HPDE6-E6E7 (cell line): ENCODE data around the gene SCLY.

ENCODE experiments used
- DNase-seq: peaks from one replicate; pipeline ENCODE4 v3.0.0; 2011; ENCODE audit warnings: missing footprints; ENCODE audit errors: extremely low spot score

The SCLY gene

DNA sequence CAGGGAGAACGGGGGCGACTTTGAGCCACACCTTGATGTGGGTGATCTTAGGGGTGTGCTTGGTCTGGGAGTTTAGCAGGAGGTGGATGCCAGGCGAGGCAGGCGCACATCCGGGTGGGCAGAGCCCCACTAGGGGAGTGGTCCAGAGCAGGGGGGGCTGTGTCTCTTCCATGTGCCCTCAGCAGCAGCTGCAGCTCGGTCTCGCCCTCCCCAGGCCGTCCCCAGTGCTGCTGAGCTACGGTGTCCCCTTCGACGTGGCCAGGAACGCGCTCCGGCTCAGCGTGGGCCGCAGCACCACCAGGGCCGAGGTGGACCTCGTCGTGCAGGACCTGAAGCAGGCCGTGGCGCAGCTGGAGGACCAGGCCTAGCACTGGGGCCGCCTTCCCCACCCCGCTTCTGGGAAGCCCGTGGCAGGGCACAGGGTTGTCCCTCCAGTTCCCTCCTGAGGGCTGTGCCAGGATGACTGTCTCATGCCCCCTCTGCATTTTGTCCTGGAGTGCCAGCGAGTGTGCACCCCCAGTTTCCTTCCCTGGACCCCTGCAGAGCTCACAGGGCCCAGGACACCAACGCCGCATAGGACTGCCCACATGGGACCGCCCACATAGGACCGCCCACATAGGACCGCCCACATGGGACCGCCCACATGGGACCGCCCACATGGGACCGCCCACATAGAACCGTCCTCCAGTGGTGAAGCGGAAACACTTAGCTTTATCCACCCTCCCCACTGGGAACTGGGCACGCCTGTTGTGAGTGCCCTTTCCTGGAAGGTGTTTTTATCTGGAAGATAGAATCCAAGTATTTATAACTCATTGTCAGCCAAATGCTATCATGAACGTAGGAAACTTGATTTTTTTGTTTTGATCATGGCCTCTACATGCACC, 37.4 kb downstream of the SCLY start:
- DNase-seq, result peak; percentile 60

DNA sequence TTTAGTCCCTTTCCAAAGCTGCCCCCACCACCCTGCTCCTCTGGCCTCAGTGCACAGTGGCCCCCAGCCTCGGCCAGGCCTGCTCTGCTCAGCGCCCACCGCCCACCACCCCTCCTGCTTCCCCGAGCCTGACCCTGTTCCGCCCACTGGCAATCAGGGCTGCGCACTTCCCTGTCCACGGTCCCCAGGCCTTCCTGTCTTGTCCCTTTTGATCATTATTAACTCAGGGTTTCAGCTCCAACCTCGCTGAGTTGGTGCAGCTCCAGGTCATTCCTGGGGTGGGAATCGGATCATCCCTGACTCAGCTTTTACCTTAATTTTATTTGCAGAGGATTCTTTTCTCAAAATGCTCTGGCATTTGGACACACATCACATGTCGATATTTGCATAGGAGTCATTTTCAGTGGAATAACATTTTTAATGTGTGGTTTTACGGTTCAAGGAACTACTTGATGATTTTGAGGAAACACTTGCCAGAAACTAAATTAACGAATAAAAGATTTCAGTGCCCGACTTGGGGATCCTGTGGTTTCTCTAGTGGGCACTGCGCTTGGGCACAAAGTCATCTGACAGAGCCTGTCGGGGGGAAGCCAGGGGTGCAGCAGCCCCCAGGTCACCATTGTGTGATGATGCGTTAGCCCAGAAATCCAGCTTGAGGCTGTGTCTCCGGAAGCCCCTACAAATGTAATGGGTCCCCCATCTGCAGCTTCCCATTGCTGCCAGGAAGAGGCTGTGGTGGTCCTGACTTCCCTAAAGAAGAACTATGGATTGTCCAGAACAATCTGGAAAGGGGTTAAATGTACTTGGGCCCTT, 38.3 kb downstream of the SCLY start:
- no peak for DNase-seq

DNA sequence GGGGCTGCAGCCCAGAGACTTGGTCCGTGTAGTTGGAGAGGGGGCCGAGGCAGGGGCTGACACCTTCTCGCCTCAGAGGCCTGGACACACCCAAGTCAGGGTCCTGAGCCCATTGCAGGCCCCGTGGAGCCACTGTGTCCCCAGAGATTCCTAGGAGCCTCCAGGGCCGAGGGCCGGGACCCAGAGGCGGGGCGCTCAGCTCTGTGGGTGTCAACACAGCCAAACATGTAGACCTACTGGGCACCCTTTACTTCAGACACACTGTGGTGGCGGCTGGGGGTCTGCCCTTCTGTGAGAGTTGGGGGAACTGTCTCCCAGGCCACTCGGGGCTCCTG, 38.9 kb downstream of the SCLY start:
- DNase-seq, result no peak

DNA sequence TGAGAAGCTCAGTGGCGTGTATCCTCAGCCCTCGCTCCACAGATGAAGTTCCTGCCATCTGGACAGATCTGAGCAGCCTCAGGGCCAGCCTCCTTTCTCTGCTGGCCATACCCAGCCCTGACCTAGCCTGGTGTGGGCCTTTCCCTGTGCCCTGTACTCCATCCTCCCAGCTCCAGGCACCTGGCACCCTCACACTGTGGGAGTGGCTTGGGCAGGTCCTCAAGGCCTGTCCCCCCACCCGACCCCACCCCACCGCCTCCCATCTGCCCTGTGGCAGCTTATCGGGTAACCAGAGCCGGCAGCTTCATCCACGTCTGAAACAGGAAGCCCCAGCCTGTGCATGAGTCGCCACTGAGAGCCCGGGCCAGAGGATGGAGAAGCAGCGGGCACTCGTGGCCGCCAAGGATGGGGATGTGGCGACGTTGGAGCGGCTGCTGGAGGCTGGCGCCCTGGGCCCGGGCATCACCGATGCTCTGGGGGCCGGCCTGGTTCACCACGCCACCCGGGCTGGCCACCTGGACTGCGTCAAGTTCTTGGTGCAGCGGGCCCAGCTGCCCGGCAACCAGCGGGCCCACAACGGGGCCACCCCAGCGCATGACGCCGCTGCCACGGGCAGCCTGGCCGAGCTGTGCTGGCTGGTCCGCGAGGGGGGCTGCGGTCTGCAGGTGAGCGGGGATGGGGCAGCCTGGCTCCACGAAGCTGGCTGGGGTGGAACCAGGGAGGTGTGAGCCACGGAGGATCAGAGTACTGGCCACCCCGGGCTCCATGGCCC, 39.4 kb downstream of the SCLY start, which contains the start of gene ESPNL:
Gene ESPNL (plus strand): TSS at position 292 of the 772 bp plus-strand sequence. CDS start 80 bp downstream, at position 372.
- DNase-seq, result no peak

DNA sequence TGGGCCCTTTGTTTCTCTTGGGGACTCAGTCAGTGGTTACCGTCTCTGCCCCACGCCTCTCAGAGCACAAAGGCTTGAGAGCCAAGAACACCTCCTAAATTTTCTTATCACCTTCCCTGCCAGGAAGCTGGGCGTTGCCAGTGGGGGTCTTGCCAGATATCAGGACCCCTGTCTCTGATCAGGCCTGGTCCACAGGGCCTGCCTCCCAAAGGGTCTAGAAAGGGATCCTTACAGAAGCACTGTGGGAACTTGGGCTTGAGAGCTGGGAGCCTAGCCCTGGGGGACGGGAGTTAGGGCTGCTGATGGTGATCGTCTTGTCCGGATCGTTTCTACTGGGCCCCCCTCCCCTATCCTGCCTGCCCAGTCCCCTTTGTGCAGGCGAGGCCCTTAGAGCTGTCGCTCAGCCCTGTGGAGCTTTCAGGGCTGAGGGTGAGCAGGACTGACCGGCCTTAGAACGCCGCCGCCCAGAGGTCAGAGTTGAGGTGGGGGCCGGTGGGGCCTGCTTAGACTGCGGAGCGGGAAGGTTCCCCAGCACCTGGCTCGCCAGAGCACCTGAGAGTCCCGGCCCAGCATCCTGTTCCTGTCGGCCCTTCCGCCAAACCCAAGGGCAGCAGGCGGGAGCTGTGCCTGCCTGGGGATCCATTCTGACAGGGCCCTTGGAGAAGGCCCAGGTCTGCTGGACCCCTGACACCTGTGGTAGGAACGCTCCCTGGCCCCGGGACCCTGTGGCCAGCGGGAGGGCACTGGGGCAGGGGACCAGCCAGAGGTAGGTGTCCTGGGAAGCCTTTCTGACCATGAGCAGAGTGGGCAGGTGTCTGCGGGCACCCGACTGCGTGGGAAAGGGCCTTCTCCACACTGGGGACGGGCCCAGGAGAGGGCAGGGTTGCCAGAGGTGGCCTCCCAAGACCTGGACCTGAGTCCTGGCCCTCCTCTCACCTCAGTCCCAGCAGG, 40.3 kb downstream of the SCLY start:
- no peak for DNase-seq

DNA sequence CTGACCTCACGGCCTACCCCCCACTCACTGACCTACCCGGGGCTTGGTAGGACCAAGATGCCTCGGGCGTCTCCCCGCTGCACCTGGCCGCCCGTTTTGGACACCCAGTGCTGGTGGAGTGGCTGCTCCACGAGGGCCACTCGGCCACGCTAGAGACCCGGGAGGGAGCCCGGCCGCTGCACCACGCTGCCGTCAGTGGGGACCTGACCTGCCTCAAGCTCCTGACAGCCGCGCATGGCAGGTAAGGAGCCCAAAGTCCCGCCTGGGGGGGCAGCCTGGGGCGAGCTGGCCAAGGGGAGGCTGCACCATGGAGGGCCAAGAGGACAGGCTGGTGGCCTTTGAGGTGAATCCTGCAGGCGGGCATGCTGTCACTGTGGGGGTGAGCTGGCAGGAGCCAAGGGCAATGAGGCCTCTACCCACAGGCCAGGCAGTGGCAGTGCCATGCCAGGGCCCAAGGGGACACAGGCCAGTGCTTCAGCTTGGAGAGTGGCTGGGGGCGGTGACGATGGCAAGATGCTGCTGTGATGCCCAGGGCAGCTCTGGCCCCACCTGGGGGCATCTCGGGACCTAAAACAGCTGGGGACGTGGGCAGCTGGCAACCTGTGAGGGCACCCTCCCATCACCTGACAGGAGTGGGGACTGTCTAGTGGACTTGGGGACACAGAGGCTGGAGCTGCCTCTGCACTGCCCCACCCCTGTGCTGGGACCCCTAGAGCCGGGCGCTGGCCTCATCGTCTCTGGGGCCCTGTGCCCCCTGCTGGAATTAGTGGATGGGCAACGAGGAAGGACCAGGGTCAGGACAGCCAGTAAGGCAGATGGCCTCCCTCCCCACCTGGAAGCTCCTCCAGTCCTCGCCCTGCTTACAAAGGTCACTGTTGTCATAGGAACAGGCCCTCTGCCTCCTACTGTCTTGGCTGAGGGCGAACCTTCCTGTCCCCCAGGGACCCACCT, 41.4 kb downstream of the SCLY start:
- DNase-seq, result no peak

DNA sequence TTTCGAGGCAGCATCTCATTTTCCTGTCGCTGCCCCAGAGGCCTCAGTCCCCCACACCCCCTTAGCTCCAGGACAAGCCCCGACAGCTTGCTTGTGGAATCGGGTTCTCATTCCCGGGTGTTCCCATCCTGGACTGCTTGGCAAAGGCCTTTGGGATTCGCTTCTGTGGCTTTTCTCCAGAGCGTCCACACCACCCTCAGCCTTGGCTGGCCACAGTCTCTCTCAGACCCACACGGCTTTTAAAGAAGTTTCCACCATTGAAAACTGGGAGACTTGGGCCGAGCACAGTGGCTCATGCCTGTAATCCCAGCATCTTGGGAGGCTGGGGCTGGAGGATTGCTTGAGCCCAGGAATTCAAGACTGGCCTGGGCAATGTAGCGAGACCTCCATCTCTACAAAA, 42.1 kb downstream of the SCLY start:
- DNase-seq, result no peak

DNA sequence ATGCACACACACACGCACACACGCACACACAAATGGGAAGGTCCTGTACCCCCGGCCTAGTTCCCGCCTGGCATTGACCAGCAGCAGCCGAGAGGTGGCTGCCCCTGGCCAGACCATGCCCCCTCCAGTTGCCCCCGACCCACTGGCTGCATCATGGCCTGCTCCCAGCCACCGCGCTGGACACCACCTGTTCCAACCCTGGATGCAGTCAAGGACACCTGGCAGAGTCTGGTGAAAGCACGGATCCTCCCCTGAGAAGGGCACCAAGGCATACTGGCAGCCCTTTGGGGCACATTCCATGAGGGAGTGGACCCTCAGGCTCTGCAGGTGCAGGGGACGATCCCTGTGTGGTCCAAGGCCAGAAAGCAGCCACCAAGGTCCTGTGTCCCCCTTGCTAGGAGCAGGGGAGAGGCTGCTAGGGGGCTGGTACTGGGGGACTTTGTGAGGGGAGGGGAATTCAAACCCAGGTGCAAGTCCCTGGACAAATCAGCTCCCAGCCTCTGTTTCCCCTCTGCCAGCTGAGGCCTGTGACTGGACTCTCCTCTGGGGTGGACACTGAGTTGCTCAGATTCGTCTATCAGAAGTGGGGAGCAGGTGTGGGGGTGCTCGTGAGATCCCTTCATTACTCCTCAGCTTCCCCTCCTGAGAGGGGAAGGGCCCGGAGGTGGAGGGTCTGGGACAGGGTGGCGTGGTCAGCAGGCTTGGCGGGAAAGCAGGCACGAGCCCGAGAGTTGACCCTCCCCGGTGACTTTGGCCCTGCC, 42.8 kb downstream of the SCLY start:
- no peak for DNase-seq

DNA sequence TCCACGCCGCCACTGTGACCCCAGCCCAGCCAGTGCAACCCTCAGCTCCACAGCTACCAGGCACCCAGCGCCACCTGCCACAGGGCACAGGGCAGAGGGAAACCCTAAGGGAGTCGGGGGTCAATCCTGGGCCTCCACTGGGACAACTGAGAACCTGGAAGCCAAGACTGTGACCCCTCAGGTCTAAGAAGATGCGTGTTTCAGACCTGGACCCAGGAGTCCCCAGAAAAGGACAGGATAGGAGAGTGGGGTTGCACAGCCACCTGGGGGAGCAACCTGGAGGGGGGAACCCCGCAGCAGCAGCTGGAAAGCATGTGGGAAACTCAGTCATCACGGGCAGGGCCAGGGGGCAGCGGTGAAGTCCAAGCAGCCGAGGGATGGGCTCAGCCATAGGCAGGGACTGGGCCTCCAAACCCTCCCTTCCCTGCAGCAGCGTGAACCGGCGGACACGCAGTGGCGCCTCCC, 43.5 kb downstream of the SCLY start:
- DNase-seq, result no peak

DNA sequence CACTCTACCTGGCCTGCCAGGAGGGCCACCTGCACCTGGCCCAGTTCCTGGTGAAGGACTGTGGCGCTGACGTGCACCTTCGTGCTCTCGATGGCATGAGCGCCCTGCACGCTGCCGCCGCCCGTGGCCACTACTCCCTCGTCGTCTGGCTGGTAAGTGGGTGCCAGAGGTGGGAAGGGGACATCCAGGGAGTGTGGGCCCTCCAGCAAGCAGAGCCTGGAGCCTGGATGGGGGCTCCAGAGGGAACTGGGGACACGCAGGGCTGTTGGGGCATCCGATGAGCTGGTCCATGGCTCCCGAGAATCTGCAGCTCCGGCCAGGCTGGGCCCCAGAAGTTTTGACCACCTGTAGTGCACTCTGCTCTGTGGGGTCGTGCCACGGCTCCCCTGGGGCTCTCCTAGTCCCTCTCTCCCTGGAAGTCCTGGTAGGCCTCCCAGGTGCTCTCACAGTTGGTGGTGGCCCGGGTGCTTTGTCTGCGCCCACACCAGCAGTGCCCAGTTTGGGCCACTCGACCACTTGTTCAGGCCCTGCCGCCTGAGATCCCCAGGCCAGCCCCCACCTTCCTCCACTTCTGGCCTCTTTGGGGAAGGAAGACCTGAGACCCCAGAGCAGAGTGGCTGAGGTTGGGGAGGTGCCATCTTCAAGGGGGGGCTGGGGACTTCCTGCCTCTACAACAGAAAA, 44.0 kb downstream of the SCLY start:
- no peak for DNase-seq

DNA sequence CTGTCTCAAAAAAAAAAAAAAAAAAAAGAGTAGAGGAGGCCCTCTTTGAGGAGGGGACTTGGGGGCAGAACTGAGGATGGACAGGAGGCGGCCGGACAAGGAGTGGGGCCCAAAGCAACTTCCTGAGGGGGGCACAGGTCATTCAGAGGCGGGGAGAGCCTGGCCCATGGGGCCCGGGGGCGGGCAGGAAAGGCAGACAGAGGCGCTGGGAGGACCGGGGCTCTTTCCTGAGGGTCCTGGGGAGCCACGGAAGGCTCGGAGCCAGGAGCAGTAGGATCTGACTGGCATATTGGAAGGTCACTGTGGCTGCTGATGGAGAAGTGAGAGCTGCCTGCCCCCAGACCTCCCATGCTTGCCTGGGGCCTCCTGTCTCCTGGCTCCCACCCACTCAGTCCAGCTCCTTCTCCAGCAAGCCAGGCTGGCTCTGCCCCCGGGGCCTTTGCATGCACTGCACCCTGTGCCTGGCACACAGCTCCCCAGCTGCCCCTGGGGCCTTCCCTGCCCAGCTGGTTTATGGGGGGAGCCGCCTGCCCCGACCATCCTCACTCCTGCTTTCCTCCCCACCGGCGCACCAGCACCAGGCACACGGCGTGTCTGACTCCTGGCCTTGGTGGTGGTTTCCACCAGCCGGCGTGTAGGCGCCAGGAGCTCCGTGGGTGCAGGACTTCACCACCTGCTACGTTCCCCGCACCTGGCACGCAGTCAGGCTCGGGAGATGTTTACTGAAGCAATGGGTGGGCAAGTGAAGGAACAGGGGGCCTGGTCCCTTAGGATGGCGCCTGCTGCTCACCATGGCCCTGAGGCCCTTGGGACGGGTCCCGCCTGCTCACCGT, 44.9 kb downstream of the SCLY start:
- DNase-seq, result no peak

DNA sequence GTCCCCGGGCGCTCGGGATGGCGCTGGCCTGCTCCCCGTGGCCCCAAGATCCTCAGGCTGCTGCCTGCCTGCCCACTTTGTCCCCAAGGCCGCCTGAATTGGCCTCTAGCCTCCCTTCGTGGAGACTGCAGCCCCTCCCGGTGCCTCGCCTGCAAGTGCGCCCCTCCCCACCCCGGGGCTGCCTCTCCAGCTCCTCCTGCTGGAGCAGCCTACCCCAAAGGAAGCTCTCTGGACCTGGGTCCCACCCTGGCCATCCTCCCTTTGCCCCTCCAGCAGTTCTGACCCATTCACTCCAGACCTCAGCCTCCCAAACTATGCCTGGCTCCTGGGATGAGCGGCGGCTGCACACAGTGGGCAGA, 45.5 kb downstream of the SCLY start:
- no peak for DNase-seq

DNA sequence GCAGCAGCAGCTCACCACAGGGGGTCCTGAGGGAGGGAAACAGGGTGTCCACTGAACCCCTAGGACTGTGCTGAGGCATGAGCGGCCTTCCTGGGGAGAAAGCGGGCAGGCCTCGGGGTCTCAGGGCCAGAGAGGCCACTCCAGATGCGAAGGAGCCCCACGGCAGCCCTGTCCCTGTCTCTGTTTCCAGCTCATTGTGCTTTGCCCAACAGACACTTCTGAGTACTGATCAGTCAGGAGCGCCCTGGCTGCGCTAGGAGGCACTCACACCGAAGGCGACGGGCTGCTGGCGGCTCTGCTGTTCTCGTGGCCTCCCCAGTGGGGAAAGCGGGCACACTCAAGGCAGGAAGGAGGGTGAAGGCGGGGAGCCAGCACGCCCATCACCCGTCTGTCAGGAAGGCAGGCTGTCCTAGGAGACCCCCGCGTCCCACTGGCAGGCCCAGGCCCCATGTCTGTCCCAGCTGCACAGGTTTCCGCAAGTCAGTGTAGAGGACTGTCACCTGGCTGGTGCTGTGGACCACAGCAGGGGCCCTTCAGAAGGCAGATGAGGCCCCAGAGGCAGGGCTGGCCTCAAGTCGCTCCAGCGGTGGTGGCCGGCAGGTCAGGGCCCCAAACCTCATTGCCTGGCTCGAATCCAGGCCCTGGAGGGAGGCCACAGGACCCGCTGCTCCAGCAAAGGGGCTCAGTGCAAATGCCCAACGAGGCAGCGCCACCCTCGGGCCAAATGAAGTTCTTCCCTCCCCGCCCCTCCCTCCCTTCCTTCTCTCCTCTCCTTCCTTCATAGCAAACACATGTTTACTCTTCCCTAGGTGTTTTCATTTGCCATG, 46.1 kb downstream of the SCLY start:
- DNase-seq, result no peak

DNA sequence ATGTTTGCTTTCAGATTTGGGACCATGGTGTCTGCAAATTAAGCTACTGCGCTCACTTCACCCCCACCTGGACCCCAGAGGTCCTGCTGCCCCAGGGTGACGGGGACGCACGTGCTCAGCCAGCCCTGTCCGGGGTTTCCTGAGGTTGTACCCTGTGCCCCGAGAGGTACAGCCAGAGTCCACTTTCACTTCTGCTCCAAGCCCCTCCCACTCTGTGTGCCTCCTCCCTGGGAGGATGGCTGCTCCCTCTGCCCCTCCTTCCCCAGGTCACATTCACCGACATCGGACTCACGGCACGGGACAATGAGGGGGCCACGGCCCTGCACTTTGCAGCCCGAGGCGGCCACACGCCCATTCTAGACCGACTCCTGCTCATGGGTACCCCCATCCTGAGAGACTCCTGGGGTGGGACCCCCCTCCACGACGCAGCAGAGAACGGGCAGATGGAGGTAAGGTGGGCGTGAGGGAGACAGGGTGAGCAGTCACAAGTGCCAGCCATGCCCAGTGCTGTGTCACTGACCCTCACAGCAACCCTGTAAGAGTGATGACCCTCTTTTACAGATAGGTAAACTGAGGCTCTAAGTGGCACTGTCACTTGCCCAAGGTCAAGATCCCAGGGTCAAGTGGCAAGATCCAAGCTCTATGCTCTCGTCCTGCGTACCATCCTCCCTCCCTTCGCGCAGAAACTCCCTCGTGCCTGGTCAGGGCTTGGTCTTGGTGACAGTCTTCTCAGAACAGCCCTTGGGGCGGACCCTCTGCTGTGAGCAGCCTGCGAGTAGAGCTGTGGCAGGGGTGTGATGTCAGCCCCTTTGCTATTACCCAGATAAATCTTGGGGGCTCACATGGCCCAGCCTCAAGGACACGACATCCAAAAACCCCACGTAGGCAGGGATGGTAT, 47.0 kb downstream of the SCLY start:
- no peak for DNase-seq

DNA sequence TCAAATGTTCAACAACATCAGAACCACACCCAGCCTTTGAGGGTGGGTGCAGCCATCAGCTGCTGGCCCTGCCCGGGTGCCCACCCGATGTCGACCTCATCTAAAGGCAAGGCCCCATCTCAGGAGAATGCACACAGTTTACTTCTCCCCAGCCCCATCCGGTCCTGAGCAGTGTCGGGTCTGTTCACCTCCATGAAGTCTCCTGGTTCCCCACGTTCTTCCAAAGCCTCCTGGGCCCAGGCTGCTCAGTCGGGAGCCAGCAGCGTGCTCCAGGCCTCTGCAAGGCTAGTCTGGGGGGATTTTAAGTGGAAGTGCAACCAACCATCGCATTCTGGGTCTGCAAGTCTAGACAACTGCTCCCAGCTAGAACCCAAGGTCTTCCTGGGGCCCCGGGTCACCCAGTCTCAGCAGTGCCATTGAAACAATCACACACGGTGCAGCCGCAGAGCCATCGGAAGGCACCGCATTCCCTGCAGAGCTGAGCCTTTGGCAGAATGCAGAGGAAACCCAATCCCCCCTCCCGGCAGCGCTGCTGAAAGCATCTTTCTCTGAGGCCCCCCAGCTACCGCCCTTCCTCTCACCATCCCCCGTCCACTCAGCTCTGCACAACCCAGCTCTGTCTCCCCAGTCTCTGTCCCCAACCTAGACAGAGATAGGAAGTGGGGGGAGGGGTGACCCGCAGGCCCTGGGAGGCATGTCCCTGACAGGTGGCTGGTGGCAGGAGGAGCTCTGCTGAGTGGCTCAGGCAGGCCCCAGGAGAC, 47.8 kb downstream of the SCLY start:
- no peak for DNase-seq
